SH-SY5Y (cell line): Measurements from ENCODE around the gene CDC37L1.

Source experiments
- GATA2 ChIP-seq: IDR thresholded peaks from 2 replicates; pipeline ENCODE4 v1.6.1; 2011; ENCODE audit warnings: mild to moderate bottlenecking, low read depth, low read length
- GATA3 ChIP-seq: IDR thresholded peaks from 2 replicates; pipeline ENCODE4 v1.6.1; 2011; ENCODE audit warnings: low read depth, mild to moderate bottlenecking, low read length, moderate library complexity

- TF ChIP-seq GATA2, result no peak
- no peak for TF ChIP-seq GATA3
These were observed 17.0 kb upstream of the CDC37L1 start, which contains the start of gene PLPP6 for GRCh38 chr9:4662108-4662988.
